ENCODE data around the gene RAB11FIP4.

Gene RAB11FIP4

GRCh38 chr17:31559584-31560501, 168.4 kb downstream of the RAB11FIP4 start:
- Mint-ChIP-seq H3K27ac (ENCODE audit: low read depth) (no peak overlapping the region), H3K4me1 (no peaks in the 10 kb centered on the region), H3K36me3 (ENCODE audit: insufficient read depth) (no peaks in the 10 kb centered on the region), H3K4me3 (peak overlapping the region; percentile 66), H3K9me3 (no peaks in the 10 kb centered on the region), H3K27me3 (peaks cover 16% of the 10 kb centered on the region)
- DNase-seq (ENCODE audit: low spot score in 2 of 2) (no peak), ATAC-seq (replicated peaks; ENCODE audit: extremely low read depth, poor library complexity, severe bottlenecking) (no peak)

GRCh38 chr17:31560616-31561235, 169.3 kb downstream of the RAB11FIP4 start:
- no peaks in the 10 kb centered on the region for H3K9me3 Mint-ChIP-seq
- no peaks in the 10 kb centered on the region for H3K4me1 Mint-ChIP-seq
- peak overlapping the region; percentile 66 for H3K4me3 Mint-ChIP-seq
- H3K27ac Mint-ChIP-seq (ENCODE audit: low read depth) = no peak overlapping the region
- no peaks in the 10 kb centered on the region for H3K36me3 Mint-ChIP-seq (ENCODE audit: insufficient read depth)
- peaks cover 22% of the 10 kb centered on the region for H3K27me3 Mint-ChIP-seq
- DNase-seq (ENCODE audit: low spot score in 2 of 2) = no peak
- ATAC-seq (replicated peaks; ENCODE audit: extremely low read depth, poor library complexity, severe bottlenecking) = no peak

DNA sequence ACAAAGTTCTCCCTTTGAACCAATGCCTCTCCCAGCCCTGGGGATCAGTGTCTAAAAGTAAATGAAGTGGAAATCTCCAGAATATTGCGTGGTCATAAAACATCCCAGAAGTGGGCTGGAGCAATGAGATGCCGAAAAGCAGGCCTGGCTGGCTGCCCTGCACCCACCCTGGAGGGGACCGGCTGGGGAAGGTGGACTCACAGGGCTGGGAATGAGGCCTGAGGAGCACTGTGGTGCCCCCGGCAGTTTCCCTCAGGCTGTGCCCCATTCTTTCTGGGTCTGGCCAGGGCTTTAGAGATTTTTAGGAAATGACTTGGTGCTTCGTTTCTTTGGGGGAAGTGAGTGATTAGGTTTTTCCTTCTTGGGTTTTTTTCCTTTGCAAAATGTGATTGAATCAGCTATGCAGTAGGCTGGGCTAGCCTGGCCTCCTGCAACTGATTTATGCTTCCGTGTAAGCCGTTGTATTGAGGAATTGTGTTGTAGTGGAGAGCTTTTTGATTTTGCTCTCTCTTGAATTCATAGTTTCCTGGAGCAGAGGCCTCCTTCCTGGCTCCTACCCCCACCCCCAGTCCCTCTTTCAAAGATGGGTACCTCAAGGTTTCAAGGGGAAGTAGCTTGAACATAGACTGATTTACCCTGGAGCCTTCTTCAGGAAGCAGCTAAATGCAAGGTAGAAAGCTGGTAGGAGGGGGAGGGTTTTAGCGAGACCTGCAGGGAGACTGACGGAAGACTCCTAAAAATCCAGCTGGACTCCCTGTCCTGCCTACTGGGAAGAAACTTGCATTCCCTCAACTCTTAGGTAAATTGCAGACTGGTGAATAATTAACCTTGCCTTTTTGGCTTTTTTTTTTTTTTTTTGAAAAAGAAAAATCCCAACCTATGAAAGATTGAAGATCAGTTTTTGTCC, 170.2 kb downstream of the RAB11FIP4 start:
- peaks cover 26% of the 10 kb centered on the region for H3K27me3 Mint-ChIP-seq
- no peak for DNase-seq (ENCODE audit: low spot score in 2 of 2)
- no peak for ATAC-seq (replicated peaks; ENCODE audit: extremely low read depth, poor library complexity, severe bottlenecking)
- H3K4me3 Mint-ChIP-seq = no peak overlapping the region
- H3K27ac Mint-ChIP-seq (ENCODE audit: low read depth) = no peak overlapping the region
- no peaks in the 10 kb centered on the region for H3K4me1 Mint-ChIP-seq
- H3K36me3 Mint-ChIP-seq (ENCODE audit: insufficient read depth) = no peaks in the 10 kb centered on the region
- no peaks in the 10 kb centered on the region for H3K9me3 Mint-ChIP-seq

- H3K27me3 Mint-ChIP-seq = peaks cover 26% of the 10 kb centered on the region
- H3K27ac Mint-ChIP-seq (ENCODE audit: low read depth) = no peak overlapping the region
- DNase-seq (ENCODE audit: low spot score in 2 of 2) = no peak
- no peaks in the 10 kb centered on the region for H3K36me3 Mint-ChIP-seq (ENCODE audit: insufficient read depth)
- H3K4me3 Mint-ChIP-seq = no peak overlapping the region
- ATAC-seq (replicated peaks; ENCODE audit: extremely low read depth, poor library complexity, severe bottlenecking) = no peak
- no peaks in the 10 kb centered on the region for H3K4me1 Mint-ChIP-seq
- H3K9me3 Mint-ChIP-seq = no peaks in the 10 kb centered on the region
Observed at GRCh38 chr17:31562376-31562840, 170.9 kb downstream of the RAB11FIP4 start.

DNA sequence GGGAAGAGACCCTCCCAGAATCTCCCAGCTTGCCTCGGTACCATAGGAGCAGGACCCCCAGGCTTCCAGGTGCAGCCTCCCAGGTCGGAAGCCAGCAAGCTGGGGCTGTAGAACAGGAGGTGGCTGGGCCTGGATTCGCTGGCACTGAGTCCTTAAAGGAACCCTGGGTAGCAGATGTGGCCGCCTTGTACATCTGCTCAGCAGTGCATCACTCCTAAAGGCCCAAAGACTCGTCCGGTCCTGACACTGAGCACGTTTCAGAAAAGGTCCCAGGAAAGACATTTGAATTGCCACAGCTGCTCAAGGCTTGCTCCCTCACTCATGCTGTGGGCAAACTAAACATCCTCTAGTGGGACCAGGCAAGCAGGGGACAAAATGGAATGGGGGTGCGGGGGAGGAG, 172.8 kb downstream of the RAB11FIP4 start:
- H3K27me3 Mint-ChIP-seq = peaks cover 26% of the 10 kb centered on the region
- ATAC-seq (replicated peaks; ENCODE audit: extremely low read depth, poor library complexity, severe bottlenecking) = no peak
- no peak for DNase-seq (ENCODE audit: low spot score in 2 of 2)
- no peaks in the 10 kb centered on the region for H3K9me3 Mint-ChIP-seq
- H3K36me3 Mint-ChIP-seq (ENCODE audit: insufficient read depth) = no peaks in the 10 kb centered on the region
- no peak overlapping the region for H3K4me3 Mint-ChIP-seq
- H3K27ac Mint-ChIP-seq (ENCODE audit: low read depth) = no peak overlapping the region
- H3K4me1 Mint-ChIP-seq = no peaks in the 10 kb centered on the region

GRCh38 chr17:31564883-31565301, 173.4 kb downstream of the RAB11FIP4 start:
- H3K27ac Mint-ChIP-seq (ENCODE audit: low read depth) = no peak overlapping the region
- no peak overlapping the region for H3K4me3 Mint-ChIP-seq
- ATAC-seq (replicated peaks; ENCODE audit: extremely low read depth, poor library complexity, severe bottlenecking) (no peak), DNase-seq (ENCODE audit: low spot score in 2 of 2) (no peak)
- no peaks in the 10 kb centered on the region for H3K4me1 Mint-ChIP-seq
- H3K9me3 Mint-ChIP-seq = no peaks in the 10 kb centered on the region
- peaks cover 26% of the 10 kb centered on the region for H3K27me3 Mint-ChIP-seq
- no peaks in the 10 kb centered on the region for H3K36me3 Mint-ChIP-seq (ENCODE audit: insufficient read depth)

- no peak overlapping the region for H3K27ac Mint-ChIP-seq (ENCODE audit: low read depth)
- ATAC-seq (replicated peaks; ENCODE audit: extremely low read depth, poor library complexity, severe bottlenecking) = no peak
- H3K9me3 Mint-ChIP-seq = no peaks in the 10 kb centered on the region
- DNase-seq (ENCODE audit: low spot score in 2 of 2) = no peak
- peaks cover 25% of the 10 kb centered on the region for H3K27me3 Mint-ChIP-seq
- H3K36me3 Mint-ChIP-seq (ENCODE audit: insufficient read depth) = no peaks in the 10 kb centered on the region
- H3K4me1 Mint-ChIP-seq = no peaks in the 10 kb centered on the region
- H3K4me3 Mint-ChIP-seq = no peak overlapping the region
Observed at GRCh38 chr17:31565652-31566051, 174.2 kb downstream of the RAB11FIP4 start.

- H3K36me3 Mint-ChIP-seq (ENCODE audit: insufficient read depth) = no peaks in the 10 kb centered on the region
- no peak for DNase-seq (ENCODE audit: low spot score in 2 of 2)
- no peak overlapping the region for H3K4me3 Mint-ChIP-seq
- H3K4me1 Mint-ChIP-seq = no peaks in the 10 kb centered on the region
- ATAC-seq (replicated peaks; ENCODE audit: extremely low read depth, poor library complexity, severe bottlenecking) = no peak
- no peak overlapping the region for H3K27ac Mint-ChIP-seq (ENCODE audit: low read depth)
- H3K27me3 Mint-ChIP-seq = peaks cover 17% of the 10 kb centered on the region
- no peaks in the 10 kb centered on the region for H3K9me3 Mint-ChIP-seq
Observed at GRCh38 chr17:31566247-31566991, 174.9 kb downstream of the RAB11FIP4 start.

DNA sequence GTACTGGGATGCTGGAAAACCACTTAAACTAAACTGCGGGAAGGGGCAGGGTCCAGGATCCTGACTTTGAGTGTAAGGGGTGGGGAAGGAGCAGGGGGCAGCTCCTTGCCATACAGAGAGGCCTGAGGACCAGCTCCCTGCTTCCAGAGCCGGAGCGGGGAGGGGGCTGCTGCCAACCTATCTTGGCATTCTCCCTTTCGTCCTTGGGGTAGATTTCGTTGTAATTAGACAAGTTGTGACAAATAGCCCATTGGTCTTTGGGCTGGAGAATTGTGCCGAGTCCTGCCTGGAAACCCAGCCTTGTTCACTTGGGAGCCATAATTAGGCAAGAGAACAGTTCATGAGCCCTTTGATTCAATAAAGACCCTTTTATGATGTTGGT, 175.5 kb downstream of the RAB11FIP4 start:
- Mint-ChIP-seq H3K27ac (ENCODE audit: low read depth) (no peak overlapping the region), H3K36me3 (ENCODE audit: insufficient read depth) (no peaks in the 10 kb centered on the region), H3K27me3 (peaks cover 12% of the 10 kb centered on the region), H3K4me1 (no peaks in the 10 kb centered on the region), H3K4me3 (no peak overlapping the region), H3K9me3 (no peaks in the 10 kb centered on the region)
- no peak for ATAC-seq (replicated peaks; ENCODE audit: extremely low read depth, poor library complexity, severe bottlenecking)
- no peak for DNase-seq (ENCODE audit: low spot score in 2 of 2)

DNA sequence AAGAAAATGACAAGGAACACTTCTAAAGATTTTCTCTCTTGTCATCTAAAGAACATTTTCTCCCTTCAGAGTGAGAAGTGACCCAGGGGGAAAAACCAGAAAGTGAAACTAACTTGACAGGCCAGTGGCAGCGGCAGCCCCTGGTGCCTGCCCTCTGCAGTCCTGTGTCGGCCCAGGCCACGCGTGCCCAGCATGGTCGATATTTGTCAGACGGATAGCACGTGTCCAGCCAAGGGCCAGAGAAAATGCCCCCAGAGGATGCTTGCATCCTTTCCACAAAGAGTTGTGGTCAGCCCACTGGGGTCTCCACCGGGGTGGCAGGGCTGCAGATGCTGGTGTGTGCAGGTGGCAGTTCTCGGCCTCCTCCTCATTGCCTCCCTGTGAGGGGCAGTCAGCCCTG, 176.6 kb downstream of the RAB11FIP4 start:
- H3K27me3 Mint-ChIP-seq = peaks cover 10% of the 10 kb centered on the region
- no peak for ATAC-seq (replicated peaks; ENCODE audit: extremely low read depth, poor library complexity, severe bottlenecking)
- DNase-seq (ENCODE audit: low spot score in 2 of 2) = no peak
- H3K27ac Mint-ChIP-seq (ENCODE audit: low read depth) = no peak overlapping the region
- H3K9me3 Mint-ChIP-seq = no peaks in the 10 kb centered on the region
- no peak overlapping the region for H3K4me3 Mint-ChIP-seq
- H3K36me3 Mint-ChIP-seq (ENCODE audit: insufficient read depth) = no peaks in the 10 kb centered on the region
- no peaks in the 10 kb centered on the region for H3K4me1 Mint-ChIP-seq

DNA sequence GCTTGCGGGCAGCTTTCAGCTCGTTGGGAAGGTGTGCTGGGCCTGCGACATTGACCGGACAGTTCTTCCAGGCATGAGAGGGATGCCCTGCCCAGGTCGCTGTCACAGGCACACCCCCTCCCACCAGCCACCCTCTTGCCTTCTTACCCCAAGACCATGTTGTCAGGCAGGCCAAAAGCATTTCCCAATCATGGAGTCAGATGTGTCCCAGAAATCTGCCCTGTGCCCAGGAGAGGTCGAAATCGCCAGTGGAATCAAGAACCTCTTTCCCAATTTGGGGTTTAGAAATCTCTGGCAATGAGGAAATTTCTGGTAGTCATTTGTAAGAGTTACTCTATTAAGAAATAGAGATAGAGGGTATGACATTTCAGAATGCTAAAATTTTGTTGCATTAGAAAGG, 177.1 kb downstream of the RAB11FIP4 start:
- Mint-ChIP-seq H3K36me3 (ENCODE audit: insufficient read depth) (no peaks in the 10 kb centered on the region), H3K4me1 (no peaks in the 10 kb centered on the region), H3K27me3 (peaks cover 10% of the 10 kb centered on the region), H3K9me3 (no peaks in the 10 kb centered on the region), H3K4me3 (no peak overlapping the region), H3K27ac (ENCODE audit: low read depth) (no peak overlapping the region)
- no peak for DNase-seq (ENCODE audit: low spot score in 2 of 2)
- ATAC-seq (replicated peaks; ENCODE audit: extremely low read depth, poor library complexity, severe bottlenecking) = no peak

- peaks cover 8% of the 10 kb centered on the region for H3K27me3 Mint-ChIP-seq
- ATAC-seq (replicated peaks; ENCODE audit: extremely low read depth, poor library complexity, severe bottlenecking) (no peak), DNase-seq (ENCODE audit: low spot score in 2 of 2) (no peak)
- no peaks in the 10 kb centered on the region for H3K4me1 Mint-ChIP-seq
- H3K36me3 Mint-ChIP-seq (ENCODE audit: insufficient read depth) = no peaks in the 10 kb centered on the region
- H3K4me3 Mint-ChIP-seq = no peak overlapping the region
- no peak overlapping the region for H3K27ac Mint-ChIP-seq (ENCODE audit: low read depth)
- H3K9me3 Mint-ChIP-seq = no peaks in the 10 kb centered on the region
Observed at GRCh38 chr17:31570231-31570630, 178.8 kb downstream of the RAB11FIP4 start.
